ENCODE measurements around the gene FAM168A.

FAM168A gene

DNA sequence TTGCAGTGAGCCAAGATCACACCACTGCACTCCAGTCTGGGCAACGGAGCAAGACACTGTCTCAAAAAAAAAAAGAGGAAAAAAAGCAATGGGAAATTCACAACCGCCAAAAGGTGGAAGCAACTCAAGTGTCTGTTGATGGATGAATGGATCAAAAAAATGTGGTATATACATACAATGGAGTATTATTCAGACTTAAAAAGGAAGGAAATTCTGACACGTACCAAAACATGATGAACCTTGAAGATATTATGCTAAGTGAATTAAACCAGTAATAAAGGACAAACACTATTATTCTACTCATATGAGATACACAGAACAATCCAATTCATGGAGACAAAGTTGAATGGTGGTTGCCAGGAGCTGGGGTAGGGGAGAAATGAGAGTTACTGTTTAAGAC, 40.9 kb downstream of the FAM168A start:
- DNase-seq (ENCODE audit: low read depth, low spot score): no peak

DNA sequence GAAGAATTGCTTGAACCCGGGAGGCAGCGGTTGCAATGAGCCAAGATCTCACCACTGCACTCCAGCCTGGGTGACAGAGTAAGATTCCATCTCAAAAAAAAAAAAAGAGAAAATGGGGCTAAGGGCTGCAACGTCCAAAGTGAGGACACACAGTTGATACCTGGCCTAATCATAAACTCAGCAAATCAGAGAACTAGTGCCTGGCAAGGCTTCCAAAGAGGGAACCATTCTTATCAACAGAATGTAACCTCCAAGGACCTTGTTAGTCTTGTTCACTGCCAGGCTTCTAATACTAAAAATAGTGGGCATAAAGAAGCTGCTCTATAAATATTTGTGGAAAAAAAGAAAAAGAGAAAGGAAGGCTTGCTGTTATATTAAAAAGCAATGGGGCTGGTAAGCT, 42.3 kb downstream of the FAM168A start:
- DNase-seq (ENCODE audit: low read depth, low spot score): no peak

- DNase-seq (ENCODE audit: low read depth, low spot score): no peak
These were observed 43.1 kb downstream of the FAM168A start for GRCh38 chr11:73554671-73555320.

DNA sequence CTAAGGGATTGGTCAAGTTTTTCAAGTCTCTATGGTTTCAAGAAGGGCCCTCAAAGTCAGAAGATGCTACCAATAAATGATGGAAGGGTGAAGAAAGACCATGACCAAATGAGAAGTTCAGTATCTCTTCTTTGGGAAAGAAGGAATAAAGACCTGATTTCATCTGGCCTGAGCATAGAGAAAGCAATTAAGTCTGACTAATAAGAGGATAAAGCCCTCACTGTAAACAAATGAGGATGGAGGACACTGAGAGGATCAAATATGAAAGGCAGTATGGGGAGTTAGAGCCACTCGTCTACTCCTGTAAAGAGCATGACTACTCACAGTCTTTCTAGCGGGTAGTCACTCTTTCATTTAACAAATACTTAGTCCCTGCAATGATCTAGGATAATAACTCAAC, 44.6 kb downstream of the FAM168A start:
- no peak for DNase-seq (ENCODE audit: low read depth, low spot score)

DNA sequence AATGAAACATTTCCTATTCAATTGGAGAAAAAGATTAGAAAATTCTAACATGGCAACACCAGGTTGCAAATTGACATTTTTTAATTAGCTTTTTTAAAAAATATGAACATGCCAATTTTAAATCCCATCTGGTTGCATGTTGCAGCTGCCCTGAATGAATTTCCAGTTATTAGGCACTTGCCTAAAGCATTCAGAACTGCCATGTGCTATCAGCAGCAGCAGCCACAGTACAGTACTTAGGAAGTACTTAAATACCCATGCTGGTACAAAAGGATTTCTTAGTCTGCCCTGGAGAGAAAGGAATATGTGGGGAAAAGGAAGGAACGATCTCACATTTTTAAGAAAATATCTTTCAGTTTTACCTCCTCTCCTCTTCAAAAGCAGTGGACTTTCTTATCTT, 46.2 kb downstream of the FAM168A start:
- no peak for DNase-seq (ENCODE audit: low read depth, low spot score)

- DNase-seq (ENCODE audit: low read depth, low spot score): no peak
These were observed 48.5 kb downstream of the FAM168A start for GRCh38 chr11:73549376-73549775.

DNA sequence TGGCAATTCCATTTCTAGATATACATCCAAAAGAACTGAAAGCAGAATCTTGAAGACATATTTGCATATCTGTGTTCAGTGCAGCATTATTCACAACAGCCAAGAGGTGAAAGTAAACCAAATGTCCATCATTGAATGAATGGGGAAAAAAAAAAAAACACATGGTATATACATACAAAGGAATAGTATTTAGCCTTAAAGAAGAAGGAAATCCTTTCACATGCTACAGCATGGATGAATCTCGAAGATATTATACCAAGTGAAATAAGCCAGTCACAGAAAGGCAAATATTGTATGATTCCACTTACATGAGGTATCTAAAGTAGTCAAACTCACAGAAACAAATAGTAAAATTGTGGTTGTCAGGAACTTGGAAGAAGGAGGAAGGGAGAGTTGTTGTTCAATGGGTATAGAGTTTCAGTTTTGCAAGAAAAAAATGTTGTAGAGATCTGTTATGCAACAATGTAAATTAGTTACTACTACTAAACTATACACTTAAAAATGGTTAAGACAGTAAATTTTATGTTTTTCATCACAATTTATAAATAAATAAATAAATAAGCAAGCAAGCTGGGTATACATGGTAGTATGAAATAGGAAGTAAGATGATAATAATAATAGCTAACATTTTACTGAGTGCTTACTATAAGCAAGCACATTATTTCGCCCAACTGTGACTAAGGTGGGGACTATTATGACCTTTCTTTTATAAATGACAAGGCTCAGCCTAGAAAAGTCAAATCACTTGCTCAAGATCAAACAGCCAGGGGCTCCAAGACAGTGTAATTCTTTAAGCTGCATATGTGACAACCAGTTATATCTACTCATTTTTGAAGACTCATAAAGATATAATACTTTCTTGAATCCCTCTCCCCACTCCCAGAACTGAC, 50.0 kb downstream of the FAM168A start:
- DNase-seq (ENCODE audit: low read depth, low spot score): no peak

DNA sequence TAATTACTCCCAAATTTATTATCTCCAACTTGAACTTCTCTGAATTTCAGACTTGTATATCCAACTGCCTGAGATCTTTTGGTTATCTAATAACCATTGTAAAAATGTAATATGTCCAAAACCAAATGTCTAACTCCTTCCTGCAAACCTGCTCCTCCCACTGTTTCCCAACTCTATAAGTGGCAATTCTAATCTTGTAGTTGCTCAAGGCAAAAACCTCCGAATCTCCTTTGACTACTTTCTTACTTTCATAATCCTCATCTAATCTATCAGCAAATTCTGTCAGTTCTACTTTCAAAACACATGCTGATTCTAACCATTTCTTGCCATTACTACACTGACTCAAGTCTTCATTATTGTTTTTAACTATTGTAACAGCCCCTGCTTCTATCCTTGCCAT, 55.7 kb downstream of the FAM168A start:
- no peak for DNase-seq (ENCODE audit: low read depth, low spot score)

DNA sequence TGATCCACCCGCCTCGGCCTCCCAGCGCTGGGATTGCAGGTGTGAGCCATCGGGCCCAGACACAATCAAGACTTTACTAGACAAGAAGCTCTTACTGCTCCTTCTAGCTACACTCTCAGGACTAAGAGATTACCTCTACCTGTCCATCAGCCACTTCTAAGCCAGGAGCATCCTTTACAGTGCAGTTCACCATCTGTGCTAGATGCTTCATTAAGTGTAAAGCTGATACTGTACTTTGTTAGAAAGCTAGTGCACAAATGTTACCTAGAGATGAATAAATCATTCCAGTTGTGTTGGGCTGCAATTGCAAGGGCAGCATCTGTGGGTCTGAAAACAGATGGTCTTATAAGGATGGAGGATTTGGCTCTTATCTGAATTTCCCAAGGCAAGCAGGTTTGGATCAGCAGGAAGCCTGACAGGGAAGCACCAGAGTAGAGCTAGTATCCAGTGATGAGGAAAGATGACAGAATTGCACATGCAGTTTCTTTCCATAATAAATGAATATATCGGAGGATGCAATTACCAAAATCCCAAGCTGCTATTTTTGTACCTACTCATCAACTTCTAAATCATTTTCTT, 58.3 kb downstream of the FAM168A start:
- no peak for DNase-seq (ENCODE audit: low read depth, low spot score)

DNA sequence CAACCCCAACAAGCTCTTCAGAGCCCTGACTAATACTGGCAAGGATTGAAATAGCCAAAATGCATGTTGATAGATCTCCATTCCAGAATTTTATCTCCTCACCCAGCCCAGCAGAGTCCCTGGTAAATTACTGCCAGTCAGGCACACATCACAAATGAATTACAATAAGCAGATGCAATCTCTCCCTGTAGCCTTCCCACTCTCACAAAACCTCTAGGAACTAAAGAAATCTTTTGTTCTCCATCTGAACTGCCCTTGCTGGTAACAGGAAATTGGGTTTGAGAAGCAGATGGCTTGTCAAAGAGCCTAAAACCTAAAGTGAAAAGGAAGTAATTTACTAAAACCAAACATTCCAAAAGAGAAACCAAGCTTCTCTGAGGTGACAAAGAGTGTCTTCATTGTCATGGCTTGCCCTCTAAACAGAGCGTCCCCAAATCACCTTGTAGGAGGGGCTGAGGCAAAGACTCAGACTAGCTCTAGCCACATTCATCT, 59.5 kb downstream of the FAM168A start:
- peak; percentile 8 for DNase-seq (ENCODE audit: low read depth, low spot score)

DNA sequence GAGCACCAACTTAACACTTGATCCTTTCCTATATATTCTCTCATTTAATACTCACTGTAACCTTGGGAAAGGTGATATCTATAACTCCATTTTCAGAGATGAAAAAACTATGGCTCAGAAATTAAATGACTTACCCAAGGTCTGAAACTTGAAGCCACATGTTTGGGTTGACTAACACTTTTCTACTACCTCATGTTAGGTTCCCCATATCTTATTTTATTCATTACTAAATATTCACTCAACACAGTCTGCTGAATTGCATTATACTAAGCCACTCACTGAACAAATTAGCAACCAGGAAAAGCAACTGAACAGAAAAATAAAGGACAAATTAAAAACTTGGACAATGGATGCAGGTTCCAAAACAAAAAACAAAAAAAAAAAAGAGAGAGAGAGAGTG, 59.9 kb downstream of the FAM168A start:
- no peak for DNase-seq (ENCODE audit: low read depth, low spot score)

GRCh38 chr11:73536961-73537360, 61.0 kb downstream of the FAM168A start:
- DNase-seq (ENCODE audit: low read depth, low spot score): no peak

DNA sequence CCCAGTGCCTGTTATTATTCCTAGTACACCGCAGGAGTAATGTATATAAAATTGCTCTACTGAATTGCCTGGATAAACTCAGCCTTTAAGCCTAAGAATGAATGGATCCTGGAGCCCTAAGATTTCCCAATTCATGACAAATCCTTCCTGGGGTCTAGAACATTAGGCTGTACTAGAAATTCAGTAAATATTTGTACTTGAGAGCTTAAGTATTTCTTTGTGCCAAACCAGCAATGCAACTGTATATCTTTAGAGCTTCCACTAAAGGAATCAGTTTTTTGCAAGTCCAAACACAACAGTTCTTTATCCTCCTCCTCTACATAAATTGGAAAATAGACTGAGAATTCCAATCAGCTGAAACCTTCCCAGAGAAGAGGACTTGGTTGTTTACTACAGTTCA, 65.6 kb downstream of the FAM168A start:
- DNase-seq (ENCODE audit: low read depth, low spot score): no peak

- no peak for DNase-seq (ENCODE audit: low read depth, low spot score)
These were observed 66.5 kb downstream of the FAM168A start for GRCh38 chr11:73531386-73531785.

- peak; percentile 83 for DNase-seq (ENCODE audit: low read depth, low spot score)
These were observed 67.8 kb downstream of the FAM168A start for GRCh38 chr11:73530109-73530508.

GRCh38 chr11:73529204-73529530, 68.7 kb downstream of the FAM168A start:
- no peak for DNase-seq (ENCODE audit: low read depth, low spot score)

- peak; percentile 16 for DNase-seq (ENCODE audit: low read depth, low spot score)
These were observed 69.3 kb downstream of the FAM168A start for GRCh38 chr11:73528483-73529203.

- DNase-seq (ENCODE audit: low read depth, low spot score): peak; percentile 25
These were observed 69.9 kb downstream of the FAM168A start for GRCh38 chr11:73528013-73528412.

- DNase-seq (ENCODE audit: low read depth, low spot score): no peak
These were observed 72.3 kb downstream of the FAM168A start for GRCh38 chr11:73525611-73526010.

DNA sequence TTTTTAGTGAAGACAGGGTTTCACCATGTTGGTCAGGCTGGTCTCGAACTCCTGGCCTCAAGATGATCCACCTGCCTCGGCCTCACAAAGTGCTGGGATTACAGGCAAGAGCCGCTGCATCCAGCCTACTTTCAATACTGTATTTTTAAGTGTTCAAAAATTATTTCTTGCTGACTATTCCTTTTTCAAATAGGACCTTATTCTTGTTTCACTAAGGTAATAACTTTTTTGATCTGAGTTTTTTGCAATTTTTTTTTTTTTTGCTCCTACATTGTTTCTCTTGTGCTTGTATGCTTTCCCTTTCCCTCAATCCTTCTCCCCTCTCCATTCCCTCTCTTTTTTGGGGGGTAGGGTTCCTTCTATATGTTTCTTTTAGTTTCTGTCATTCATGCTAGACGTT, 73.1 kb downstream of the FAM168A start:
- no peak for DNase-seq (ENCODE audit: low read depth, low spot score)

DNA sequence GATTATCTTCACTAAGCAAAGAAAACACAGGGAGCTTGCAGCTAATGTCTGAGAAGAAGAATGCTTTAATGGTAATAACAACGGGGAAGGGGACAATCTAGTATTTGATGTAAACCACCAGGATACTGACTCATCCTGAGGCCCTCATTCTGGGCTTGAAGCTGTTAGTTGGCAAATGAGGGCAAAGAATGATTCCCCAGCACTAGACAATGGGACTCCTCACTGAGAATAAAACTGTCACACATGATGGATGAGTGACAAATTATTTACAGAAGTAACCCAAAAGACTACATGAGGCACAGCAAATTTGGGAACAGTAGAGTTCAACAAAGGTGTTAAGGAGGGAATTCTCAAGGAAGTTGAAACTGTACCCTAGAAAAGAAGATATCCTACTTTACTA, 76.3 kb downstream of the FAM168A start:
- peak; percentile 38 for DNase-seq (ENCODE audit: low read depth, low spot score)

All from ELF-1 (cell line).